Measurements from ENCODE around the gene RGSL1.

- TF ChIP-seq, protein P1, sequence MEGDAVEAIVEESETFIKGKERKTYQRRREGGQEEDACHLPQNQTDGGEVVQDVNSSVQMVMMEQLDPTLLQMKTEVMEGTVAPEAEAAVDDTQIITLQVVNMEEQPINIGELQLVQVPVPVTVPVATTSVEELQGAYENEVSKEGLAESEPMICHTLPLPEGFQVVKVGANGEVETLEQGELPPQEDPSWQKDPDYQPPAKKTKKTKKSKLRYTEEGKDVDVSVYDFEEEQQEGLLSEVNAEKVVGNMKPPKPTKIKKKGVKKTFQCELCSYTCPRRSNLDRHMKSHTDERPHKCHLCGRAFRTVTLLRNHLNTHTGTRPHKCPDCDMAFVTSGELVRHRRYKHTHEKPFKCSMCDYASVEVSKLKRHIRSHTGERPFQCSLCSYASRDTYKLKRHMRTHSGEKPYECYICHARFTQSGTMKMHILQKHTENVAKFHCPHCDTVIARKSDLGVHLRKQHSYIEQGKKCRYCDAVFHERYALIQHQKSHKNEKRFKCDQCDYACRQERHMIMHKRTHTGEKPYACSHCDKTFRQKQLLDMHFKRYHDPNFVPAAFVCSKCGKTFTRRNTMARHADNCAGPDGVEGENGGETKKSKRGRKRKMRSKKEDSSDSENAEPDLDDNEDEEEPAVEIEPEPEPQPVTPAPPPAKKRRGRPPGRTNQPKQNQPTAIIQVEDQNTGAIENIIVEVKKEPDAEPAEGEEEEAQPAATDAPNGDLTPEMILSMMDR (conservative IDR thresholded peaks at IDR 0.05; ENCODE audit: low read depth, low read length), result no peak
- TF ChIP-seq EZH2 (IDR thresholded peaks at IDR 0.05; ENCODE audit: low read length, unreplicated experiment) (no peak), EZH2phosphoT487 (IDR thresholded peaks at IDR 0.05; ENCODE audit: borderline replicate concordance, low read length) (no peak)
Observed at GRCh38 chr1:182447660-182448059, 2.3 kb upstream of the RGSL1 start.
